Effector CD4-positive, alpha-beta T cell (primary cell): ENCODE results near the gene SIVA1.

Source experiments
- DNase-seq: peaks from one replicate; pipeline ENCODE4 v3.0.0-alpha.2; 2020
- total RNA-seq: gene quantifications from one replicate; lab custom pipeline; 2026; lab: John Stamatoyannopoulos, UW

Gene SIVA1, protein sequence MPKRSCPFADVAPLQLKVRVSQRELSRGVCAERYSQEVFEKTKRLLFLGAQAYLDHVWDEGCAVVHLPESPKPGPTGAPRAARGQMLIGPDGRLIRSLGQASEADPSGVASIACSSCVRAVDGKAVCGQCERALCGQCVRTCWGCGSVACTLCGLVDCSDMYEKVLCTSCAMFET
- total RNA-seq = 55.3 reads per million, percentile 70 among the genes with 10 or more reads in this experiment

DNA sequence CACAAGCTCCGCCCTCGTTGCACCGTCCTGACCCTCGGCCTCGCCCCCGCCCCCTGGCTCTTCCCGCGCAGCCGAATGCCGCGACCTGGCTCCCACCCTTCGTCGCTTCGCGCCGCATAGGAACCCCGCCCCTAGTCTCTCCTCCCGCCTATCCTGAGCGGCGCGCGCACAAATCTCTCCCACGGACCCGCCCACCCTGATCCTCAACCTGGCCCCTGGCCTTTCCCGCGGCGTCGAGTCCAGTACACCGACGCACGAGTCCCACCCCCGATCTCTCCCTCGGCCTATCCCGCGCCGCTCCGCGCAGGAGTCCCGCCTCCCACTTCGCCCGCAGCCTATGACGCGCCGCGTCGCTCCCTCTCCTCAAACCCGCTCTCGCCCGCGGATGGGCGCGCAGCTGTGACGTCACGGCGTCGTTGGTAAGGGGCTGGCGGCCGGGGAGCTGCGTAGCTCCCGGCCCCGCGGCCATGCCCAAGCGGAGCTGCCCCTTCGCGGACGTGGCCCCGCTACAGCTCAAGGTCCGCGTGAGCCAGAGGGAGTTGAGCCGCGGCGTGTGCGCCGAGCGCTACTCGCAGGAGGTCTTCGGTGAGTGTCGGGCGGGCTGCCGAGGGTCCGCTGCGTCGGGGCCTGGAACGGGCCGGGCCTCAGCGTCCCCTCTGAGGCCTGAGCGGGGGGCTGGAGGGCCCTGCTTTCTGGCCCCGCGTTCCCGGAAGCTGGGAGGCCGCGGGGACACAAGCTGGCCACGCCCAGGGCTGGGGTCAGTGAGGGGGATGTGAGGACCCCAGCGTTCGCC is at the start of gene SIVA1:
SIVA1 (plus strand) TSS at position 413 of the 793 bp plus-strand sequence; CDS start at position 468, 55 bp downstream.
- DNase-seq = peak; percentile 99

DNA sequence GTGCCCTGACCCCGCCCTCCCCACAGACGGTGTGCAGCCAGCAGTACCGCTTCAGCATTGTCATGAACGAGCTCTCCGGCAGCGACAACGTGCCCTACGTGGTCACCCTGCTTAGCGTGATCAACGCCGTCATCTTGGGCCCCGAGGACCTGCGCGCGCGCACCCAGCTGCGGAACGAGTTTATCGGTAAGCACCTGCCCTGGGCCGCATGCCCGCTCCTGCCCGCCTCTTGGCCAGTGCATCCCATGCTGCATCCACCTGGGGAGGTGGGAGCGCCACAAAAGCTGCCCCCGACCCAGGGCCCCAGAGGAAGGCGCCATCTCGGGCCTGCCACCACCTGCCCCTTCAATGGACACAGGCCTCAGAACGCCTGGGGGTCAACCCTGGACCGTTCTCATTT is 49.7 kb upstream of the SIVA1 start:
- DNase-seq = no peak

DNA sequence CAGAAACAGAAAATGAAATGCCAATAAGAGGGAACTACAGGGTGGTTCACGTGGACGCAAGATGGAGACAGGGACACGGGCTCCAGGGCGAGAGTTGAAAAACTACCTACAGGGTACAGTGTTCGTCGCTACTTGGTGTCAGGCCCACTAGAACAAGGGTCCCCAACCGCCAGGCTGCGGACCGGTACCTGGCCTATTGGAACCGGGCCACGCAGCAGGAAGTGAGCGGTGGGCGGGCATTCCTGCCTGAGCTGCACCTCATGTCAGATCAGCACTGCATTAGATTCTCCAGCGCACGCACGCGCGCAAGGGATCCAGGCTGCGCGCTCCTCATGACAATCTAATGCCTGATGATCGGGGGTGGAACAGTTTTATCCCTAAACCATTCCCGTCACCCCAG is 48.7 kb upstream of the SIVA1 start:
- DNase-seq = no peak

GRCh38 chr14:104705340-104706047 is 47.5 kb upstream of the SIVA1 start:
- no peak for DNase-seq

- DNase-seq = no peak
Observed at GRCh38 chr14:104706733-104707607, 46.0 kb upstream of the SIVA1 start.

GRCh38 chr14:104707608-104708595 is 45.0 kb upstream of the SIVA1 start:
- DNase-seq = no peak

- DNase-seq = peak; percentile 57
Observed at GRCh38 chr14:104708606-104709268, 44.2 kb upstream of the SIVA1 start.

GRCh38 chr14:104709387-104710039 is 43.4 kb upstream of the SIVA1 start:
- DNase-seq = no peak

DNA sequence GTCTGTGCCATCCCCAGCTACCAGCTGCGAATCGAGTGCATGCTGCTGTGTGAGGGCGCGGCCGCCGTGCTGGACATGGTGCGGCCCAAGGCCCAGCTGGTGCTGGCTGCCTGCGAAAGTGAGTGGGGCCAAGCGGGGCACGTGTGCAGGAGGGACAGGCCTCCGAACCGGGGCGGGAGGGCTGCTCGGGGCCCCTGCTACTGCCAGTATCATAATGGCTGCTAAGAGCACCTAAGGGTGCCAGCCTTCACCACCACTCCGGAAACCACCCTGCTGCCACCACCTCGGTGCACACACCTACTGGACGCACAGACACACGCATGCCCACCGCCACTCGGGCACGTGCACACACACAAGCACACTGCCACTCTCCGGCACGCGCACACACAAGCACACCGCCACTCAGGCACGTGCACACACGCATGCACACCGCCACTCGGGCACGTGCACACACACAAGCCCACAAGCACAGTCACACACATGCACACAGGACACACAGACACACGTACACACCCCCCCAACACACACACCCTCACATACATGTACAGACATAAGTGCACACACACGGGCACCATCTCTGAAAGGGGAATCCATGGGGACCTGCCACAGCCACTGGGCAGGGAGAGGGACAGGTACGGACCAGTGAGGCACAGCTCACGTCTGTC is 42.7 kb upstream of the SIVA1 start:
- DNase-seq = no peak

DNA sequence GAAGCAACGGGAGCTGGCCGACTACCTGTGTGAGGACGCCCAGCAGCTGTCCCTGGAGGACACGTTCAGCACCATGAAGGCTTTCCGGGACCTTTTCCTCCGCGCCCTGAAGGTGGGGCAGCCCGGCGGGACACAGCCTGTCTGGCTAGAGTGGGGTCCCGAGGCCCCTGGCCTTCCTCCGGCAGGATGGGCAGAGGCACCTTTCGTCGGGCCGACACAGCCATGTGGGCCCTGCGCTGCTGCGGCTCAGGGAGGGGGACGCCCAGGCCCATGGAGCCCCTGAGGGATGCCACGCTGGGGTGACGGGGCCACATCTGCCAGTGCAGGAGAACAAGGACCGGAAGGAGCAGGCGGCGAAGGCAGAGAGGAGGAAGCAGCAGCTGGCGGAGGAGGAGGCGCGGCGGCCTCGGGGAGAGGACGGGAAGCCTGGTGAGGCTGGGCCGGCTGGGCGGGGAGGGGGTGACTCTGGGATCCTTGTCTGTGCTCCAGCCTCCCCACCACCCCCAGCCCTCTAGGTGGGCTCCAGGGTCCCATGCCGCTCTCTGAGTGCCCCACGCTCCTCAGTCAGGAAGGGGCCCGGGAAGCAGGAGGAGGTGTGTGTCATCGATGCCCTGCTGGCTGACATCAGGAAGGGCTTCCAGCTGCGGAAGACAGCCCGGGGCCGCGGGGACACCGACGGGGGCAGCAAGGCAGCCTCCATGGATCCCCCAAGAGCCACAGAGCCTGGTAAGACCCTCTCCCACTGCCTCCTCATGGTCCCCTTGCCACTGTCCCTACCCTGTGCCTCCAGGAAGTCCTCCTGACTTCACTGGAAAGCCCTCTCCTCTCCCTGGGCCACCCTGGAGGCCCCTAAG is 39.8 kb upstream of the SIVA1 start:
- DNase-seq = no peak

- no peak for DNase-seq
Observed at GRCh38 chr14:104714066-104714465, 38.9 kb upstream of the SIVA1 start.

DNA sequence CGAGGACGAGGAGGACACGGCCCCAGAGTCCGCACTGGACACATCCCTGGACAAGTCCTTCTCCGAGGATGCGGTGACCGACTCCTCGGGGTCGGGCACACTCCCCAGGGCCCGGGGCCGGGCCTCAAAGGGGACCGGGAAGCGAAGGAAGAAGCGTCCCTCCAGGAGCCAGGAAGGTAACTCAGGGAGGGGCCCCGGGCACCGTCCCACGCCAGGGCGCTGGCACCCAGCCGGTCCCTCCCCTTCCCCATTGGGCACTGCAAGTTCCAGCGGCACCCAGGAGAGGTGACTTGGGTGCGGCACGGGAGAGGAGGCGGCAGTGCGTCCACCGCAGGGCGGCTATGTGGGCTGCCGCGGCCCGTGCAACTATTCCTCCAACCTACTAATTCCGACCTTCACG is 38.3 kb upstream of the SIVA1 start:
- DNase-seq = no peak

- DNase-seq = no peak
Observed at GRCh38 chr14:104715416-104715815, 37.5 kb upstream of the SIVA1 start.

DNA sequence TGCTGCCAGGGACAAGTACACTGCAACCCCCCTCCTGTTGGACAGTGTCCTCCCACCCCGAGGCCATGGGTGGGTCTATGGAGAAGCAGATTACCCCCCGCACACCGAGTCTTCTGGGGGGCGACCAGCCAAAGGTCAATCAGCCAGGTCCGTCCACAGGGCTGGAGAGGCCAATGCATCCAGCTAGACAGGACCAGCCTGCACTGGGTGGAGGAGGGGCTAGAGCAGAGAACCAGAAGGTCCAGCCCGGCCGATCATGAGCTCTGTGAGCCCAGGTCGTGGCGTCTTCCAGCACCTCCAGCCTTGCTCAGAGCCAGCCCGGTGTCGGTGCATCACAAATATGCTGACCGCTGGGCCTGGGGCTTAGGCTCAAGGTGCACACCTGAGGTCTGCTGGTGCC is 37.1 kb upstream of the SIVA1 start:
- DNase-seq = no peak

- no peak for DNase-seq
Observed at GRCh38 chr14:104717137-104717536, 35.8 kb upstream of the SIVA1 start.

DNA sequence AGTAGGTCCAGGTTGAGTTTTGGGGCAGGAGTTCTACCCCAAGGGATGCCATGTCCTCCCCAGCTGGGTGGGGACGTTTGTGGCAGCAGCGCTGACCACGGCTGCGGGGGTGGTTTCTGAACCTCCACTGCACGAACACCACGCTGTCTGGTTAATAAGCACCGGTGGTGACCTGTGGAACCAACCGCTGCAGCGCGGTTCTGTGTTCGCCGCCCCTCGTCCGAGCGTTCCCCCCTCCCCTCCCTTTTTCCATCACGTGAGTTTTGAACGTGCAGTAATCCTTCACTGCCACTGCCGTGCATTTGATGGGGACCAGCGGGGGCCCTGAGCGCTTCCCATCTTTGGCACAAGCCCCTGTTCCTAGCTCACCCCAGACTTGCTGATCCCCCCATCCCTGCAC is 35.3 kb upstream of the SIVA1 start:
- no peak for DNase-seq

DNA sequence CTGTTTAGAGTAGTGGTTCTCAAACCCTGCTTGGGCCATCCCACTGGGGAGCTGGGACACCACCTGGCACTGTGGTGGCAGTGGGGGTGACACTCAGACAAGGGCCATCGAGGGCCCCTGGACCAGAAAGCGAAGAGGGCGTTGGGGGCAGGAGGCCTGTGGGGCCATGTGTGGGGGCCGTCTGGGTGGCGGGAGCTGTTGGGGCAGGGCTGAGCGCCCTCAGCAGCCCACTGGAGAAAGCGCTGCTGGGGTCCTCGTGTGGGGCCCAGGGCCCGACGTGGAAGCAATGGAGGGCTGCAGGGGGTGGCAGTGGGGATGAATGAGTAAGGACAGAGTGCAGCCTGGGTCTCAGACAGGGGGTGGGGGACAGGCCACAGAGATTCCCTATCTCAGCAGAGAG is 34.8 kb upstream of the SIVA1 start:
- no peak for DNase-seq

DNA sequence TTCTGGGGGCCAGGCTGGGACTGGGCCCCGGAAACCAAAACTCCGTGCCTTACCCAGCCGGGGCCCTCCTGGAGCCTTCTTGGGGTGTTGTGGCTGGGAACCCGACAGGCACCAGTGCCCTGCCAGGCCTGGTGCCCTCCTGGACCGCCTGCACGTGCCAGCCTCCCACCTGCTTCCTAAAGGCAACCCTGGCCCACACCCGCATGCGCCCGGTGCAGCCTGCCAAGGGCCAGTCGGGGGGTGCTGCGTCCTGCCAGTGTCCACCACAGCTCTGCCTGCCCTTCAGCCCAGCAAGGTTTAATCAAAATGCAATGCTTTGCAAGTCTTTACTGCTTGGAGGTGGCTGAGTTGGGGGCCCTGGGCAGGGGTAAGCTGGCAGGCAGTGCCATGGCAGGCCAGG is 34.1 kb upstream of the SIVA1 start:
- no peak for DNase-seq

- DNase-seq = no peak
Observed at GRCh38 chr14:104719343-104719742, 33.6 kb upstream of the SIVA1 start.
